ENCODE results near the gene TTC22.

Gene TTC22

GRCh38 chr1:54800899-54801759 is at the start of gene TTC22:
Gene TTC22, minus strand, starts transcription at chr1:54801323. Its CDS starts 160 bp downstream, at chr1:54801163.
- DNase-seq (ENCODE audit: low read depth): no peak

GRCh38 chr1:54850737-54851136 is 49.6 kb upstream of the TTC22 start:
- DNase-seq (ENCODE audit: low read depth): peak; percentile 99

- no peak for DNase-seq (ENCODE audit: low read depth)
Measured at GRCh38 chr1:54850069-54850730, 49.1 kb upstream of the TTC22 start.

- DNase-seq (ENCODE audit: low read depth): no peak
Measured at GRCh38 chr1:54849219-54850068, 48.3 kb upstream of the TTC22 start.

GRCh38 chr1:54848134-54848948 is 47.2 kb upstream of the TTC22 start:
- DNase-seq (ENCODE audit: low read depth): no peak

GRCh38 chr1:54846716-54847284 is 45.7 kb upstream of the TTC22 start:
- DNase-seq (ENCODE audit: low read depth): no peak

GRCh38 chr1:54846301-54846700 is 45.2 kb upstream of the TTC22 start:
- DNase-seq (ENCODE audit: low read depth): no peak

GRCh38 chr1:54845772-54846171 is 44.6 kb upstream of the TTC22 start:
- no peak for DNase-seq (ENCODE audit: low read depth)

- no peak for DNase-seq (ENCODE audit: low read depth)
Measured at GRCh38 chr1:54844564-54844963, 43.4 kb upstream of the TTC22 start.

- no peak for DNase-seq (ENCODE audit: low read depth)
Measured at GRCh38 chr1:54843449-54843848, 42.3 kb upstream of the TTC22 start.

- no peak for DNase-seq (ENCODE audit: low read depth)
Measured at GRCh38 chr1:54842963-54843362, 41.8 kb upstream of the TTC22 start.

- no peak for DNase-seq (ENCODE audit: low read depth)
Measured at GRCh38 chr1:54842206-54842915, 41.2 kb upstream of the TTC22 start.

- no peak for DNase-seq (ENCODE audit: low read depth)
Measured at GRCh38 chr1:54839824-54840223, 38.7 kb upstream of the TTC22 start.

GRCh38 chr1:54838565-54839180 is 37.5 kb upstream of the TTC22 start:
- DNase-seq (ENCODE audit: low read depth): no peak

- no peak for DNase-seq (ENCODE audit: low read depth)
Measured at GRCh38 chr1:54837002-54837853, 36.1 kb upstream of the TTC22 start.

- DNase-seq (ENCODE audit: low read depth): no peak
Measured at GRCh38 chr1:54836594-54836993, 35.5 kb upstream of the TTC22 start.

- no peak for DNase-seq (ENCODE audit: low read depth)
Measured at GRCh38 chr1:54835970-54836369, 34.8 kb upstream of the TTC22 start.

GRCh38 chr1:54835131-54835898 is 34.2 kb upstream of the TTC22 start:
- no peak for DNase-seq (ENCODE audit: low read depth)

Data from amniotic epithelial cell (primary cell).